HepG2 (cell line): ENCODE results near the gene CETN2. TPM values are rescaled to one million over a fixed set of nuclear protein-coding genes. Genes with fewer than 3 reads are reported as not detected.

Experiments used
- ATAC-seq: fragments of 200-7000 bp; cut with Tn5 transposase; 3 replicates; pipeline ENCODE4 v1.9.1; 2020; ENCODE audit warnings: mild to moderate bottlenecking, moderate library complexity
- BruUV-seq: library from RNA; stranded (reverse); fragments of 400-500 nt; replicated peaks from 2 replicates; lab custom pipeline; 2021; lab: Mats Ljungman, UMichigan
- CTCF ChIA-PET: fragments of 300-600 bp; formaldehyde crosslinking; extraction: SDS; loops from one replicate; lab custom pipeline; 2021; ENCODE audit warnings: low total read pairs, inconsistent platforms, low intra/inter-chr PET ratio; lab: Yijun Ruan, JAX
- POLR2A ChIA-PET: fragments of 350-600 bp; sonication (Branson Sonifier 250); formaldehyde crosslinking; loops from one replicate; lab custom pipeline; 2020; ENCODE audit warnings: antibody characterized with exemption, inconsistent platforms; lab: Yijun Ruan, JAX
- DNase-seq: peaks from one replicate; pipeline ENCODE4 v3.0.0-alpha.2; 2015; ENCODE audit warnings: low spot score
- FAIRE-seq: peaks from 3 replicates; lab custom pipeline; 2011; peaks lifted over from hg19 to GRCh38; lab: Jason Lieb, UNC
- H2AFZ ChIP-seq: one replicate; pipeline ENCODE4 v1.6.1; 2011; ENCODE audit warnings: low read length, inconsistent platforms
- H3K27ac ChIP-seq: fragments of 300-600 bp; 3 replicates; pipeline ENCODE4 v1.8.0; 2011; ENCODE audit warnings: mixed run types, mild to moderate bottlenecking, mixed read lengths, low read length, inconsistent platforms; ENCODE audit not compliant: insufficient read depth; ENCODE audit errors: extremely low read length
- H3K27me3 ChIP-seq, 2 experiments: fragments of 200-600 bp in 1 of 2; 2 replicates in 1 of 2; 3 replicates in 1 of 2; pipeline versions ENCODE4 v1.6.0 to v1.8.0; 2011; ENCODE audit warnings: low read length in 2 of 2, mild to moderate bottlenecking in 2 of 2, moderate library complexity in 2 of 2, inconsistent platforms in 1 of 2; ENCODE audit not compliant: insufficient read depth in 2 of 2, control insufficient read depth in 1 of 2
- H3K36me3 ChIP-seq, 2 experiments: fragments of 200-600 bp in 1 of 2; replicated peaks in 1 of 2; 2 replicates in 1 of 2; 3 replicates in 1 of 2; pipeline versions ENCODE4 v1.5.1 to v1.8.0; 2011; ENCODE audit warnings: low read length in 2 of 2, inconsistent platforms in 1 of 2; ENCODE audit not compliant: insufficient read depth in 2 of 2, control insufficient read depth in 1 of 2
- H3K4me1 ChIP-seq: 2 replicates; pipeline ENCODE4 v1.5.1; 2012; ENCODE audit warnings: low read length, inconsistent platforms; ENCODE audit not compliant: insufficient read depth
- H3K4me2 ChIP-seq: 2 replicates; pipeline ENCODE4 v1.6.0; 2011; ENCODE audit warnings: low read depth, low read length, inconsistent platforms
- H3K4me3 ChIP-seq, 3 experiments: fragments of 200-600 bp in 1 of 3; sonication (generic), shearing (Covaris generic) in 1 of 3; replicated peaks in 1 of 3; 2 replicates each; pipeline ENCODE4 v1.5.1; 2011 to 2016; ENCODE audit warnings: low read length in 3 of 3, inconsistent platforms in 2 of 3, low read depth in 2 of 3, mild to moderate bottlenecking in 2 of 3, control low read depth in 1 of 3, mixed read lengths in 1 of 3; ENCODE audit not compliant: insufficient read depth in 1 of 3
- H3K79me2 ChIP-seq: one replicate; pipeline ENCODE4 v1.6.1; 2011; ENCODE audit warnings: low read length, inconsistent platforms; ENCODE audit not compliant: insufficient read depth
- H3K9ac ChIP-seq: 2 replicates; pipeline ENCODE4 v1.6.0; 2011; ENCODE audit warnings: mild to moderate bottlenecking, low read depth, low read length, inconsistent platforms; ENCODE audit not compliant: insufficient read depth
- H3K9me3 ChIP-seq: 2 replicates; pipeline ENCODE4 v1.5.1; 2012; ENCODE audit warnings: mild to moderate bottlenecking, low read length
- H4K20me1 ChIP-seq: 2 replicates; pipeline ENCODE4 v1.6.0; 2011; ENCODE audit warnings: inconsistent platforms, mild to moderate bottlenecking, low read length, moderate library complexity; ENCODE audit not compliant: insufficient read depth
- ATM ChIP-seq: fragments of 450-650 bp; IDR thresholded peaks from 2 replicates; pipeline ENCODE4 v1.7.1; 2017; ENCODE audit warnings: mild to moderate bottlenecking, borderline replicate concordance
- BATF2 ChIP-seq: sonication (generic); formaldehyde crosslinking; IDR thresholded peaks from 2 replicates; pipeline ENCODE4 v1.8.0; 2022; ENCODE audit warnings: mild to moderate bottlenecking, missing genetic modification reagents, moderate library complexity
- FOXC1 ChIP-seq: sonication (generic); formaldehyde crosslinking; IDR thresholded peaks from 2 replicates; pipeline ENCODE4 v1.8.0; 2022; ENCODE audit warnings: mild to moderate bottlenecking, missing genetic modification reagents, borderline replicate concordance
- GLMP ChIP-seq: sonication (generic); formaldehyde crosslinking; IDR thresholded peaks from 2 replicates; pipeline ENCODE4 v1.9.0; 2021; ENCODE audit warnings: missing genetic modification reagents, mild to moderate bottlenecking, borderline replicate concordance
- JDP2 ChIP-seq: sonication (generic); formaldehyde crosslinking; IDR thresholded peaks from 2 replicates; pipeline ENCODE4 v1.8.1; 2022; ENCODE audit warnings: missing genetic modification reagents, borderline replicate concordance
- KLF16 ChIP-seq, 2 experiments: sonication (generic) in 1 of 2; formaldehyde crosslinking in 1 of 2; IDR thresholded peaks; 2 replicates each; pipeline versions ENCODE4 v1.6.1 to v1.8.0; 2016 to 2023; ENCODE audit warnings: missing genetic modification reagents in 2 of 2, missing compliant biosample characterization in 1 of 2
- KMT2B ChIP-seq: IDR thresholded peaks from 2 replicates; pipeline ENCODE4 v1.6.1; 2016; ENCODE audit warnings: missing genetic modification reagents, missing compliant biosample characterization
- NPAS2 ChIP-seq: sonication (generic); formaldehyde crosslinking; IDR thresholded peaks from 2 replicates; pipeline ENCODE4 v1.8.0; 2022; ENCODE audit warnings: mild to moderate bottlenecking, missing genetic modification reagents, borderline replicate concordance
- NR0B2 ChIP-seq: sonication (generic); formaldehyde crosslinking; IDR thresholded peaks from 2 replicates; pipeline ENCODE4 v1.4.0; 2020; ENCODE audit warnings: mild to moderate bottlenecking, missing genetic modification reagents
- PBX3 ChIP-seq: sonication (generic); formaldehyde crosslinking; IDR thresholded peaks from 2 replicates; pipeline ENCODE4 v1.8.1; 2023; ENCODE audit warnings: missing genetic modification reagents, inconsistent platforms, borderline replicate concordance
- SALL1 ChIP-seq: sonication (generic); formaldehyde crosslinking; IDR thresholded peaks from 2 replicates; pipeline ENCODE4 v1.8.0; 2022; ENCODE audit warnings: mild to moderate bottlenecking, missing genetic modification reagents
- TAF15 ChIP-seq: fragments of 200-400 bp; formaldehyde crosslinking; IDR thresholded peaks from one replicate; pipeline ENCODE4 v1.6.1; 2018; ENCODE audit warnings: mild to moderate bottlenecking, low read depth, low read length; ENCODE audit not compliant: poor library complexity, severe bottlenecking
- TFDP1 ChIP-seq: IDR thresholded peaks from 2 replicates; pipeline ENCODE4 v1.6.1; 2016; ENCODE audit warnings: missing compliant biosample characterization, missing genetic modification reagents, borderline replicate concordance
- ZNF232 ChIP-seq: sonication (generic); formaldehyde crosslinking; IDR thresholded peaks from 2 replicates; pipeline ENCODE4 v1.4.0; 2020; ENCODE audit warnings: missing genetic modification reagents, borderline replicate concordance
- ZNF547 ChIP-seq: sonication (generic); formaldehyde crosslinking; IDR thresholded peaks from 2 replicates; pipeline ENCODE4 v1.5.1; 2020; ENCODE audit warnings: mild to moderate bottlenecking, missing genetic modification reagents
- ZNF678 ChIP-seq: sonication (generic); formaldehyde crosslinking; IDR thresholded peaks from 2 replicates; pipeline ENCODE4 v1.4.0; 2020; ENCODE audit warnings: mild to moderate bottlenecking, missing genetic modification reagents
- ZNF749 ChIP-seq: sonication (generic); formaldehyde crosslinking; IDR thresholded peaks from 2 replicates; pipeline ENCODE4 v1.8.0; 2022; ENCODE audit warnings: mild to moderate bottlenecking, missing genetic modification reagents, moderate library complexity, borderline replicate concordance
- WGBS: methylation state at CpG from one replicate; pipeline ENCODE4 v1.1.6; 2017; ENCODE audit warnings: low lambda C conversion rate; 5-methylcytosine and 5-hydroxymethylcytosine counted together
- in situ Hi-C: cut with HindIII; loops from 2 replicates; pipeline ENCODE4 v1.10.0; 2017; ENCODE audit warnings: low pct_unique_long_range_greater_than_20kb; ENCODE audit not compliant: extremely low pct_ligation_motif_present
- intact Hi-C: fragments of 100-400 bp; cut with micrococcal nuclease; formaldehyde crosslinking; loops from one replicate; pipeline ENCODE4 v1.10.0; 2022; ENCODE audit not compliant: unreplicated experiment
- polyA plus RNA-seq, 8 experiments: library from polyadenylated mRNA; depleted of rRNA in 3 of 8; stranded (reverse) in 7 of 8; unstranded in 1 of 8; fragments of >200 nt; fragmentation: Illumina TruSeq in 4 of 8; extraction: Trizol in 4 of 8; gene quantifications; 2 replicates each; pipeline versions ENCODE4 v1.2.1 to v1.2.3, GENCODE V29; 2011 to 2016; ENCODE audit warnings: low read depth in 4 of 8, missing spikeins in 1 of 8, mixed read lengths in 1 of 8; ENCODE audit not compliant: insufficient read depth in 1 of 8
- total RNA-seq, 5 experiments: library from RNA; depleted of rRNA; stranded (reverse); fragments of >200 nt; fragmentation: Illumina TruSeq; extraction: Trizol; gene quantifications; 2 replicates each; pipeline ENCODE4 v1.2.3, GENCODE V29; 2016; ENCODE audit warnings: low read depth in 1 of 5

The CETN2 gene
- total and polyA plus RNA-seq, 2 of the 13 experiments (the other 11 are each of a cell fraction or from before 2014, with no cell fraction given): 17.2 to 85.4 TPM

- Histone ChIP-seq H4K20me1 (peaks cover 5% of the 10 kb centered on the region; the same call in 1 of the 2 replicates), H3K9ac (no peak overlapping the region), H3K36me3 (peaks cover 0 to 15% of the 10 kb centered on the region in 2 experiments; a peak in 2 of 5 replicates), H3K9me3 (no peaks in the 10 kb centered on the region), H3K4me3 (no peak overlapping the region), H2AFZ (no peak overlapping the region), H3K4me1 (no peaks in the 10 kb centered on the region), H3K79me2 (peaks cover 42% of the 10 kb centered on the region), H3K4me2 (no peak overlapping the region), H3K27ac (no peak overlapping the region), H3K27me3 (no peaks in the 10 kb centered on the region)
- DNase-seq (no peak), ATAC-seq (no peak), FAIRE-seq (no peak)
- intact Hi-C loops: no loop called here
- in situ Hi-C loops: no loop called here
- ChIA-PET POLR2A (no interaction called here), CTCF (no interaction called here)
- WGBS: 94% methylated on average over 3 of the region's 5 CpGs
- BruUV-seq: no TSS peak
- no peak for TF ChIP-seq KMT2B
- no peak for TF ChIP-seq TFDP1 (CRISPR knock-in tag)
- no peak for TF ChIP-seq NR0B2 (CRISPR knock-in tag)
- TF ChIP-seq SALL1 (CRISPR knock-in tag): no peak
- TF ChIP-seq ZNF547 (CRISPR knock-in tag): no peak
- TF ChIP-seq ATM: no peak
- no peak for TF ChIP-seq ZNF678 (CRISPR knock-in tag)
- TF ChIP-seq NPAS2 (CRISPR knock-in tag): no peak
- no peak for TF ChIP-seq BATF2 (CRISPR knock-in tag)
- TF ChIP-seq JDP2 (CRISPR knock-in tag): no peak
- TF ChIP-seq ZNF749 (CRISPR knock-in tag): no peak
- TF ChIP-seq GLMP (CRISPR knock-in tag): no peak
- TF ChIP-seq TAF15: no peak
- TF ChIP-seq ZNF232 (CRISPR knock-in tag): no peak
- TF ChIP-seq KLF16 (CRISPR knock-in tag; IDR thresholded peaks at IDR 0.05): no peak
- no peak for TF ChIP-seq PBX3 (CRISPR knock-in tag)
- no peak for TF ChIP-seq FOXC1 (CRISPR knock-in tag)
These were observed 13.3 kb upstream of the CETN2 start for GRCh38 chrX:152843852-152844251.
